Activated CD8-positive, alpha-beta T cell treated with anti-CD3 and anti-CD28 coated beads for 36 hours (primary cell): Measurements from ENCODE around the gene KRT79. TPM values are rescaled to one million over a fixed set of nuclear protein-coding genes. Genes with fewer than 3 reads are reported as not detected.

Source experiments
- ATAC-seq: fragments of 200-7000 bp; cut with Tn5 transposase; one replicate; pipeline ENCODE4 v1.10.0; 2021; ENCODE audit warnings: mild to moderate bottlenecking, moderate library complexity
- CTCF ChIA-PET: fragments of 350-600 bp; sonication (Branson Sonifier 250); formaldehyde crosslinking; loops from one replicate; lab custom pipeline; 2021; ENCODE audit warnings: antibody characterized with exemption; lab: Charles Lee
- POLR2A ChIA-PET: fragments of 350-600 bp; sonication (Branson Sonifier 250); formaldehyde crosslinking; loops from one replicate; lab custom pipeline; 2021; ENCODE audit warnings: antibody characterized with exemption; lab: Charles Lee
- DNase-seq: peaks from one replicate; pipeline ENCODE4 v3.0.0-alpha.2; 2020
- H3K27ac Mint-ChIP-seq: one replicate; pipeline ENCODE4 v1.8.0; 2021; ENCODE audit warnings: mild to moderate bottlenecking, mixed read lengths
- H3K27me3 Mint-ChIP-seq: one replicate; pipeline ENCODE4 v1.8.0; 2021; ENCODE audit warnings: mixed read lengths
- H3K36me3 Mint-ChIP-seq: one replicate; pipeline ENCODE4 v1.8.0; 2021; ENCODE audit warnings: low read depth, mixed read lengths
- H3K4me1 Mint-ChIP-seq: one replicate; pipeline ENCODE4 v1.8.0; 2021; ENCODE audit warnings: low read depth, mixed read lengths
- H3K4me3 Mint-ChIP-seq: one replicate; pipeline ENCODE4 v1.8.0; 2021; ENCODE audit warnings: mild to moderate bottlenecking, moderate library complexity, mixed read lengths
- H3K9me3 Mint-ChIP-seq: one replicate; pipeline ENCODE4 v1.8.0; 2021; ENCODE audit warnings: mixed read lengths
- CTCF ChIP-seq: fragments of 200-600 bp; IDR thresholded peaks from one replicate; pipeline ENCODE4 v1.8.0; 2022; ENCODE audit warnings: antibody characterized with exemption, mild to moderate bottlenecking
- intact Hi-C: fragments of 100-400 bp; cut with micrococcal nuclease; formaldehyde crosslinking; loops from one replicate; pipeline ENCODE4 v1.10.0; 2022
- total RNA-seq, 2 experiments: library from RNA; stranded (reverse); gene quantifications; one replicate each; pipeline ENCODE4 v1.2.3, GENCODE V29; 2021

KRT79 gene
- total RNA-seq, 2 experiments from 2014 or later, result 0.87 to 1.6 TPM

DNA sequence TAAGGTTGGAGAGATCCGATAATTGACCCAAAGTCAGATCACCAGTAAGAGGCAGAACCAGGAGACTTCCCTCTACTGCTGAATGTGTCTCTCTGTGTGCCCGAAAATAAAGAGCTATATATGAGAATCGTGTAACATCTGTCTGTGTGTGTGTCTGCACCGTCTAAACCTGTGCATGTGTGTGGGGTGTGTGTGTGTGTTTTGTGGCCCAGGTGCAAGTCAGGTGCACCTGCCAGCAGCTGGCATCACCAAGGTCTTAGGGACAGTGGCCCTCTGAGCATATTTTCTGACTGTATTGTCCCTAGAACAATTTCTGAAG, 39.4 kb upstream of the KRT79 start:
- no peaks in the 10 kb centered on the region for H3K27me3 Mint-ChIP-seq
- POLR2A ChIA-PET, result interaction anchor here (0.9 kb wide), 1 partner anchor 9 kb away, joined by 3 read pairs; no protein-coding TSS in a partner anchor
- DNase-seq (no peak), ATAC-seq (no peak)
- H3K27ac Mint-ChIP-seq, result no peak overlapping the region
- peak overlapping the region; percentile 43 for H3K4me3 Mint-ChIP-seq
- no peaks in the 10 kb centered on the region for H3K9me3 Mint-ChIP-seq
- no peaks in the 10 kb centered on the region for H3K36me3 Mint-ChIP-seq
- no peak for TF ChIP-seq CTCF
- intact Hi-C loops, result loop anchor here (10.0 kb wide), 2 partner anchors 499 to 719 kb away; no protein-coding TSS in a partner anchor
- CTCF ChIA-PET, result interaction anchor here (1.0 to 14.2 kb wide), 11 partner anchors 8 to 502 kb away, joined by 3 to 552 read pairs (median 4); partner anchors contain the start of gene KRT74
- peaks cover 19% of the 10 kb centered on the region for H3K4me1 Mint-ChIP-seq

DNA sequence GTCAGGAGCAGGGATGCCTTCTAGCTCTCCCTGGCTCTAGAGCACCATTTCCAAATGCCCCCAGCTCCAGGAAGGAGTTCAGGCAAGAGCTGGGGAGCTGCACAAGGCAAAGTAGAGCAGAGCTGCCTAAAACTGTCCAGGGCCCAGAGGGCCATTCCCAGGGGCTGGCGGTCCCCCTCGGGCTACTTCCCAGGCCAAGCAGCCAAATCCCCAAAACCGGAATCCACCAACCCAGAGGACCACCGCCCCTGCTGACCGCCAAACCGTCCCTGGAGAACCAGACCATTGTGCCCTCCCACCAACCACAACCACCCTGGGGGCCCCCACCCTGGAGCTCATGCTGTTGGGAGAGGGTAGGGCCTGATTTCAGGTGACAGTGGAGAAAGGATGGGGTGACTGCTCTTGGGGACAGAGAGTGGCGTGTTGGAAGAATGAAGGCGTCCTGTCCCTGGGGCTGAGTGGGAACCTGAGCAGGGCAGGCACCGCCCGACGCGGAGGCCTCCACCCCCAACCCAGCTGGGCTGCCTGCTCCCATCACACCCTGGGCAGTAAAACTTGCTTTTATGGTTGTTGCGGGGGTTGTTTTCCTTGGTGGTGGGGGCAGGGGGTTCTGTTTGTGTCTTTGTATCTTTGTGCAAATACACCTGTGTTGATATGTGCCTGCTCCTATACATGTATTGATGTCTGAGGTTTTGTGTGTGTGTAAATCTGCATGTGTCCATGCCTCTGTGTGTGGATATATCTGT, 38.7 kb upstream of the KRT79 start:
- Mint-ChIP-seq H3K9me3 (no peaks in the 10 kb centered on the region), H3K27me3 (no peaks in the 10 kb centered on the region), H3K27ac (no peak overlapping the region), H3K4me1 (peaks cover 20% of the 10 kb centered on the region), H3K4me3 (no peak overlapping the region), H3K36me3 (no peaks in the 10 kb centered on the region)
- ChIA-PET CTCF (interaction anchor here (0.7 to 14.2 kb wide), 10 partner anchors 9 to 501 kb away, joined by 3 to 552 read pairs (median 4); partner anchors contain the start of gene KRT74), POLR2A (interaction anchor here (0.9 kb wide), 1 partner anchor 9 kb away, joined by 3 read pairs; no protein-coding TSS in a partner anchor)
- no peak for TF ChIP-seq CTCF
- ATAC-seq, result no peak
- intact Hi-C loops, result loop anchor here (10.0 kb wide), 2 partner anchors 498 to 718 kb away; no protein-coding TSS in a partner anchor
- DNase-seq, result no peak

DNA sequence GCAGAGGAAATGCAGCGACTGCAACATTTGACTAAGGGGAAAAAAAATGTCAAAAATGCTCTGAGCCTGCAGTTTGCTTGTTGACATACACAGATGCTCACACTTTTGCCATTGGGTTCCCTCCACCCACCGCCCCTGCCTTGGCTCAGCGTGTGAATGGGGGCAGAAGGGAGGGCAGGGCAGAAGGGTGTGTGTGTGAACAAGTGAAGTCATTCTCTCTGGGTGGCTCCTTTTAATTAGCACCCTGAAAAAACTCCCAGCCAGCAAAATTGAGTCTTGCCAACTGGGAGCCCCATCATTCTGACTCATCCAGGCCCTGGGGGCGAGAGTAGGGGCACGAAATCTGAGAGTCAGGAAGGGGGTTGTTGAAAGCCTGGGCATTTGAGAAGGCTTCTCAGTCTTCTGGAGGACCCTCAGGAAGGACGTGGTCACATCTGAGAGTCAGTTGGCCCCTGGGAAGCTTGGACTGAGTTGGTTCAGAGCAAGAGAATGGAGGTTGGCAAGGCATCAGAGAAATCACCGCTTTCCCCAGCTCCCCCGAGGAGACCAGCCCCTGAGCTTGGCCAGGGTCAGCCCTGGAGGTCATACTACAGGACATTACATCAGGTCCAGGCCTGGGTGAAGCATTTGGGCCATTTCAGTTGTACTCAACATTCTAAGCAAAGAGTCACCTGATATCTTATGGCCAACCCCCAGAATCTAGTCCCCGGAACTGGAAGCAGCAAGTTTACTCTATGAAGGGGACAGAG, 37.4 kb upstream of the KRT79 start:
- CTCF ChIA-PET, result interaction anchor here (0.7 to 13.7 kb wide), 25 partner anchors 8 to 477 kb away, joined by 3 to 325 read pairs (median 4); partner anchors contain the start of gene KRT74
- intact Hi-C loops, result loop anchor here (2.0 to 10.0 kb wide), 3 partner anchors 289 to 717 kb away; no protein-coding TSS in a partner anchor
- Mint-ChIP-seq H3K36me3 (no peaks in the 10 kb centered on the region), H3K9me3 (no peaks in the 10 kb centered on the region), H3K4me3 (no peak overlapping the region), H3K4me1 (peaks cover 29% of the 10 kb centered on the region), H3K27ac (no peak overlapping the region), H3K27me3 (no peaks in the 10 kb centered on the region)
- POLR2A ChIA-PET, result no interaction called here
- TF ChIP-seq CTCF, result no peak
- ATAC-seq (no peak), DNase-seq (no peak)

DNA sequence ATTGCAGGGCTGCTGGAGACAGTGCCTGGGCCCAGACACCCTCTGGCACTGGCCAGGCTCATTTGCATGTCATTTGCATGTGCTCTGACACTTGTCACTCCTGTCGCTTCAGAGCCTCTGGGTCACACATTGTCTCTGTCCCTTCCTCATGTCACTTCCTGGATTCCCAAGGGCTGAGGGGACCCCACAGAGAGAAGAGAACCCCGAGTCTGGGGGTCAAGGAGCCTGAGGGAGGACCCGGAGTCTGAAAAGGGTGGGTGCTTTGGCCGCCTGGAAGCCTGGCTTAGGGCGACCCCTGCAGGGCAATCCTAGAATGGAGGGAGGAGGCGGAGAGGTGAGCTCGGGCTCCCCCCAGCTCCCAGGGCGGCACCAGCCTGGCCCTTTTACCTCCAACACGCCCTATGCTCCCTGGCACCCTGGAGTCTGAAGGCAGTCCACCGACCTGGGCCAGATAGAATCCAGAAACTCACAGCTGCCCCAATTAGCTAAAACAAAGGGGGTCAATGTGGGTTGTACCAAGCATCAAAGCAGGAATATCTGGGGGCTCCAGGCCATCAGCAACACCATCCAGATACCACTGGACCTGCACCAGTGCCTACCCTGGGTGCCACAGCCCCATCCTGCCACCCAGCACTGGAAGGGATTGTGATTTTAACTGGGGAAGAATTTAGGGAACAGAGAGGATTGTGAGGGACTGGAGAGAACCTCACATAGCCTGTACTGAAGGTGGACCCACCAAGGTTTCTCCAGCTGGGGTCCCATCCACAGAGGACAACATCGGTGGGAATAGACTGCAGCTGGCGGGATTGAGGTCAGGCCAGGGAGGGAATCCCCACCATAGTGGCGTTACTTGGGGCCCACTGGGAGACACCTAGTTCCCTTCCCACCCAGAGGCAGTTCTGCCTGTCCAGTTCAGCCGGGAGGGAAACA, 36.5 kb upstream of the KRT79 start:
- TF ChIP-seq CTCF, result peak; percentile 87
- ChIA-PET CTCF (interaction anchor here (0.5 to 13.7 kb wide), 57 partner anchors 9 to 745 kb away, joined by 3 to 325 read pairs (median 4); partner anchors contain the start of genes EIF4B, KRT1, KRT3 and KRT74), POLR2A (no interaction called here)
- intact Hi-C loops, result loop anchor here (2.0 to 10.0 kb wide), 3 partner anchors 288 to 716 kb away; no protein-coding TSS in a partner anchor
- Mint-ChIP-seq H3K4me3 (no peak overlapping the region), H3K4me1 (peaks cover 29% of the 10 kb centered on the region), H3K36me3 (no peaks in the 10 kb centered on the region), H3K9me3 (no peaks in the 10 kb centered on the region), H3K27ac (no peak overlapping the region), H3K27me3 (no peaks in the 10 kb centered on the region)
- DNase-seq (peak; percentile 89), ATAC-seq (peak; percentile 75)
